Putamen (tissue), 1 donor: ENCODE results near the gene PSD4.

Experiments
- DNase-seq: peaks from one replicate; pipeline ENCODE4 v3.0.0-alpha.2; 2016; ENCODE audit warnings: low spot score

The PSD4 gene

GRCh38 chr2:113142290-113142689 lies 31.5 kb upstream of the PSD4 start:
- no peak for DNase-seq

GRCh38 chr2:113144259-113144658 lies 29.5 kb upstream of the PSD4 start:
- DNase-seq, result no peak

GRCh38 chr2:113148606-113149552 lies 24.9 kb upstream of the PSD4 start:
- no peak for DNase-seq

- no peak for DNase-seq
Measured at GRCh38 chr2:113149553-113150257, 24.1 kb upstream of the PSD4 start.

GRCh38 chr2:113150258-113150601 lies 23.5 kb upstream of the PSD4 start:
- DNase-seq, result no peak

DNA sequence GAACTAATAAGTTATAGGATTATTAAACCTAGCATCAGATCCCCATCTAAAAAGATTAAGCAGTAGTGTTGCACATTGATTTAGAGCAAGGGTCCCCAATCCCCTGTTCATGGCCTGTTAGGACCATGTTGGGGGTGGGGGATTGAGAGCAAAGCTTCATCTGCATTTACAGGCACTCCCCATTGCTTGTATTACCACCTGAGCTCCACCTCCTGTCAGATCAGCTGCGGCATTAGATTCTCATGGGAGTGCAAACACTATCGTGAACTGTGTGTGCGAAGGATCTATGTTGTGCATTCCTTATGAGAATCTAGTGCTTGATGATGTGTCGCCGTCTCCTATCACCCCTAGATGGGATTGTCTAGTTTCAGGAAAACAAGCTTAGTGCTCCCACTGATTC lies 18.4 kb upstream of the PSD4 start:
- no peak for DNase-seq

GRCh38 chr2:113156278-113157117 lies 17.3 kb upstream of the PSD4 start:
- no peak for DNase-seq

DNA sequence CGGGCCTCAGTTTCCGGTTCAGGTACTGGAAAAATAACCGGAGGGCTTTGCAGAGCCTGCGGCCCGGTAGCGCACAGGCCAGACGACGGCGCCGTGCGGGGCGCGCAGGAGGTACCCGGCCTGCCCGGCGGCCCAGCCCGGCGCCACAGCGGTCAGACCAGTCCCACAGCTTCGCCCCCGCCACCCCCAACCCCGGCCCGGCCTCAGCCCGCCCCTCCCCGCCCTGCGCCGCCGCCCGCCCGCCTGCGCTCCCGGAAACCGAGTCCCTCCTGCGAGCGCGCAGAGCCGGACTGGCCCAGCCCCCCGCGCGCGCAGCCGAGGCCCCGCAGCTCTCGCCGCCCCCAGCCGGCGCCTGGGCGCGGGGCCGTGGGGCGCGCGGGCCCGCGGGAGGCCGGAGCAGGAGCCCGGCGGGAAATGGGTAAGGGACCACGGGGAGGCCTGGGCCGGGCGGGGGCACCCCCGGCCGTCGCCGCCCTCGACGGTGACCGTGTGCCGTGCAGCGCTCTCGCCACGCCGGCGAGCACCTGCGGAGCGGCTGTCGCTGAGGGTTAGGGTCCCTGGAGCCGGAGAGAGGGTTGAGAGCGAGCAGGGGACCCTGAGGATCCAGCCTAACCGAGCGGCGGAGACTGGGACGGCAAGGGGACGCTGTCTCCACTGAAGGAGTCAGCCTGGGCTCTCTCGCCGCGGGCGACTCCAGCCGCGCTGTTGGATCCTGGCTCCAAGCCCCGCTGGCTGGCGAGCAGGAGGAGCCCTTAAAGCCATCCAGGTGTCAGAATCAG lies 16.5 kb upstream of the PSD4 start:
- DNase-seq, result no peak

GRCh38 chr2:113157897-113158753 lies 15.6 kb upstream of the PSD4 start:
- DNase-seq, result no peak

GRCh38 chr2:113158884-113159553 lies 14.8 kb upstream of the PSD4 start:
- DNase-seq, result no peak

GRCh38 chr2:113160248-113160647 lies 13.5 kb upstream of the PSD4 start:
- DNase-seq, result no peak

DNA sequence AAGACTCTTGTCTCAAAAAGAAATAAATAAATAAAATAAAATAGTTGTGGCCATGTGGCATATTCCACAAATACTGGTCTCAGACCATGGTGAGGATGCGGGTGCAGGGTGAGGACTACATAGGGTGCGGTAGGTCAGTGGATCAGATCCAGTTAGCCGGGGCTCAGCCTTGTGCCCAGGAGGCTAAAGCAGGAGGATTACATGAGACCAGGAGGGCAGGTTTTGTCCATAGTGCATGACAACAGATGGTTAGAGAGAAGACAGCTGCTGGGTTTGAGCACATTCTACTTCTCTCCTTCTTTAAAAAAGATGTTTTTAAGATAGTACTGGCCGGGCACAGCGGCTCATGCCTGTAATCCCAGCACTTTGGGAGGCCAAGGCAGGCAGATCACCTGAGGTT lies 12.8 kb upstream of the PSD4 start:
- DNase-seq, result no peak

- DNase-seq, result no peak
Measured at GRCh38 chr2:113162173-113162572, 11.6 kb upstream of the PSD4 start.

DNA sequence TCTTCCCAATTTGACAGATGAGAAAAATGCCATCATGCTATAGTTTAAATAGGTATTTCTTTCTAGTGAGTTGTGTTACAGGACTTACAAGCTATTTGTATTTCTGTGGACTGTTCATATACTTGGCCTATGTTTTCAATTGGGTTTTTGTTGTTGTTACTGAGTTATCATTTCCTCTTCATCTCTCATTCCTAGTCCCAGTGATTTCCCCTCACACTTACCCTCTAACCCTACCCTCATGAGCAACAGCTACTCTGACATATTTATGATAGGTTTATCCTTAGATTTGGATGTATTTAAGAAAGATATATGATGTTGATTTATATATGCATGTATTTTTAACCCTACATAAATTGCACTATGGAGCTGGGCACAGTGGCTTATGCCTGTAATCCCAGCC lies 10.9 kb upstream of the PSD4 start:
- no peak for DNase-seq

DNA sequence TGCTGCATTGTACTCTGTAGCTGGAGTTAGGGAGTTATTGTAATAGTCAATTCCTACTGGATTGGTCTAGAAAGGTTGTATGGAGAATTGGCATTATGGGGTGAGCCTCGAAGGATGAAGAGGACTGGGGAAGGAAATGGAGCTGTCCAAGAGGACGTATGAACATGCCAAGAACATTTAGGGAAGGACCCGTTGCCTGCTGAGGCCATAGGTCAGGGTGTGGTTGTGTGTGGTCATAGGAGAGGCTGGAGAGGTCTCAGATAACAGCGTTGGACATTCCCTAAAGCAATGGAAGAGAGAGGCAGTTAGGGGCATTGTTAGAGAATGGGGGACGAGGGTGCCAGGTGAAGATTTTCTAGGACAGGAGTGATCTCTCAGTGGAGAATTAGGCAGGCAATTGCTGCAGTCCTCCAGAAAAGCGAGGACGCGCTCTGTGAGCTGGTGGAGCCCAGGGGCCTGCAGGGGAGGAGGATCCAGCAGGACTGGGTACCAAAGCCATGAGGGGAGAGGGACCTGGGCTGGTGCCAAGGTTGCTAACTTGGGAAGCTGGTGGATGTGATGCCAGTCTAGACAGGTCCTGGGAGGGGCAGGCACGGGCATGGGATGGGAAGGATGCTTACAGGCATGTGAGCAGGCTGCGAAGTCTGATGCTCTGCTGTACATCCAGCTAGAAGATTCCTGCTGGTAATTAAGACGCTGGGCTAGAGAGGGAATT lies 9.4 kb upstream of the PSD4 start:
- no peak for DNase-seq

GRCh38 chr2:113164930-113165585 lies 8.7 kb upstream of the PSD4 start:
- DNase-seq, result no peak

GRCh38 chr2:113166187-113166645 lies 7.6 kb upstream of the PSD4 start:
- no peak for DNase-seq

DNA sequence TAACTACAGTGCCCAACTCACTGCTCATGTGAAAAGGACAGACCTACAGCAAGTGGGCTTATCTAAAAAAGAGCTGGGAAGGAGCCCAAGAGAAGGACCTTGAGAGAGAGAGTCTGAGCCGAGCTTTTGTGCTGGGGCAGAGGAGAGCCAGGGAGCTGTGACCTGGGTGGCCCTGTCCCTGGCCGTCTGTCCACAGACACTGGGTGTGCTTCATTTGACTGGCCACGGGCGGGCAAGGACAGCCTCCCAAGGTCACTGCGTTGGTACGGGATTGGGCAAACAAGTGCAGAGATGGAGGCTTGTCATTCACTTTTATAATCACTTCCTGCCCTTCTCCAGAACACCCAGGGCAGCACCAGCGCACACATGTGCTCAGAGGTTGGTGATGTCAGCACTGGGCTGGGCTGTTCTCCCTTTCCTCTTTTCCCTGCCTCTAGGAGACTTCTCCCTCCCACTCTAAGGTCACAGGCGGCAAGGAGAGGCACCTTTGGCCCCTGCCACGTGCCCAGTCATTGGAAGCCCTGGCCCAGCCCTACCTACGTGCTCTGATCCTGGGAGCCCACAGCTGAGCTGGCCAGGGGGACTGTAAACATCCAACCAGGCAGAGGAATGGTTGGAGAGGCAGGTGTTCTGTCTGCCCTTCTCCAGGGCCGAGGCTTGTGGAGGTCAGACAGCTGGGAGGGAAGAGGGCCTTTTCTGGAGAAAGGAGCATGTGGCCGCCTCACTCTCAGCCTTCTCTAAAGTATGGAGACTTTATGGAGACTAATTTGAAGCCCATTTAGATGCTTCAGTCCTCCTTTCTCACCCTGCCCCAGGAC lies 6.4 kb upstream of the PSD4 start:
- no peak for DNase-seq
